GM10248 (cell line): ENCODE measurements around the gene LCNL1.
"Not testable (repeated sequence)": the region's sequence is repeated elsewhere in the genome, so short reads cannot be mapped to it uniquely, and the experiment has no call there.

Source experiments
- CTCF ChIA-PET: fragments of 300-600 bp; sonication (Branson Sonifier 250); formaldehyde crosslinking; extraction: SDS; loops from one replicate; lab custom pipeline; 2021; ENCODE audit warnings: antibody characterized with exemption; lab: Yijun Ruan, JAX
- POLR2A ChIA-PET: fragments of 350-650 bp; sonication (Branson Sonifier 250); formaldehyde crosslinking; extraction: SDS; loops from one replicate; lab custom pipeline; 2020; ENCODE audit warnings: antibody characterized with exemption; lab: Yijun Ruan, JAX
- DNase-seq: peaks from one replicate; pipeline ENCODE4 v3.0.0; 2012; ENCODE audit errors: extremely low spot score
- CTCF ChIP-seq: IDR thresholded peaks from 2 replicates; pipeline ENCODE4 v1.5.1; 2012; ENCODE audit warnings: mild to moderate bottlenecking, low read depth; ENCODE audit errors: extremely low read depth, missing control alignments, control extremely low read depth

The LCNL1 gene

GRCh38 chr9:137030538-137031527, 48.0 kb downstream of the LCNL1 start:
- DNase-seq = no peak
- CTCF ChIA-PET = interaction anchor here (1.3 to 9.4 kb wide), 20 partner anchors 9 to 259 kb away, joined by 3 to 202 read pairs (median 8); partner anchors contain the start of genes AJM1, C8G, FBXW5 and MAN1B1
- TF ChIP-seq CTCF = no peak
- POLR2A ChIA-PET = no interaction called here

- no peak for DNase-seq
- POLR2A ChIA-PET = interaction anchor here (0.6 kb wide), 1 partner anchor 38 kb away, joined by 5 read pairs; the partner anchor contains the start of gene SAPCD2
- no peak for TF ChIP-seq CTCF
- CTCF ChIA-PET = interaction anchor here (0.7 to 9.4 kb wide), 8 partner anchors 15 to 205 kb away, joined by 3 to 202 read pairs (median 8); partner anchors contain the start of genes AJM1, C8G, FBXW5 and NPDC1
These were observed 49.3 kb downstream of the LCNL1 start, which contains the start of gene FUT7 for GRCh38 chr9:137031904-137032640. Gene FUT7, minus strand, starts transcription at chr9:137032088. Its CDS starts 97 bp downstream, at chr9:137031991.

GRCh38 chr9:137032858-137033257, 50.1 kb downstream of the LCNL1 start:
- no peak for TF ChIP-seq CTCF
- CTCF ChIA-PET = interaction anchor here (0.7 to 9.4 kb wide), 5 partner anchors 14 to 204 kb away, joined by 3 to 202 read pairs (median 14); partner anchors contain the start of genes C8G, FBXW5, NPDC1 and SAPCD2
- no peak for DNase-seq
- POLR2A ChIA-PET = no interaction called here

- POLR2A ChIA-PET, DNase-seq: not testable (repeated sequence)
- CTCF ChIA-PET = interaction anchor here (2.7 to 9.4 kb wide), 4 partner anchors 22 to 266 kb away, joined by 13 to 202 read pairs (median 72); partner anchors contain the start of genes C8G, FBXW5 and SAPCD2
These were observed 50.7 kb downstream of the LCNL1 start for GRCh38 chr9:137033481-137033880.

GRCh38 chr9:137034039-137034708, 51.4 kb downstream of the LCNL1 start:
- no peak for DNase-seq
- no peak for TF ChIP-seq CTCF
- POLR2A ChIA-PET = interaction anchor here (0.7 to 1.3 kb wide), 3 partner anchors 42 to 315 kb away, joined by 3 to 4 read pairs (median 4); partner anchors contain the start of gene TUBB4B
- CTCF ChIA-PET = interaction anchor here (0.6 to 9.4 kb wide), 47 partner anchors 8 to 362 kb away, joined by 3 to 202 read pairs (median 7); partner anchors contain the start of genes AJM1, C8G, CLIC3 and FBXW5
